ENCODE results near the gene IFNGR2. TPM values are rescaled to one million over a fixed set of nuclear protein-coding genes. Genes with fewer than 3 reads are reported as not detected.
"Not testable (repeated sequence)": the region's sequence is repeated elsewhere in the genome, so short reads cannot be mapped to it uniquely, and the experiment has no call there.

IFNGR2 gene
- total RNA-seq, 1 experiment from 2014 or later, result 67.4 TPM

- DNase-seq (ENCODE audit: extremely low read depth, low read depth), result no peak
These were observed 4.9 kb upstream of the IFNGR2 start for GRCh38 chr21:33398361-33398760.

GRCh38 chr21:33401630-33401992 lies 1.6 kb upstream of the IFNGR2 start:
- DNase-seq (ENCODE audit: extremely low read depth, low read depth), result no peak

GRCh38 chr21:33402001-33402979 lies 923 bp upstream of the IFNGR2 start:
- DNase-seq (ENCODE audit: extremely low read depth, low read depth), result no peak

GRCh38 chr21:33403786-33404585 lies 773 bp downstream of the IFNGR2 start:
- DNase-seq (ENCODE audit: extremely low read depth, low read depth), result peak; percentile 25

GRCh38 chr21:33406493-33406892 lies 3.3 kb downstream of the IFNGR2 start:
- DNase-seq (ENCODE audit: extremely low read depth, low read depth), result no peak

GRCh38 chr21:33411949-33412430 lies 8.8 kb downstream of the IFNGR2 start:
- DNase-seq (ENCODE audit: extremely low read depth, low read depth), result no peak

- DNase-seq (ENCODE audit: extremely low read depth, low read depth), result not testable (repeated sequence)
These were observed 9.2 kb downstream of the IFNGR2 start for GRCh38 chr21:33412439-33412831.

GRCh38 chr21:33412832-33413519 lies 9.8 kb downstream of the IFNGR2 start:
- no peak for DNase-seq (ENCODE audit: extremely low read depth, low read depth)

GRCh38 chr21:33414068-33414467 lies 10.9 kb downstream of the IFNGR2 start:
- DNase-seq (ENCODE audit: extremely low read depth, low read depth), result no peak

- DNase-seq (ENCODE audit: extremely low read depth, low read depth), result no peak
These were observed 11.7 kb downstream of the IFNGR2 start for GRCh38 chr21:33414926-33415325.

- no peak for DNase-seq (ENCODE audit: extremely low read depth, low read depth)
These were observed 15.5 kb downstream of the IFNGR2 start for GRCh38 chr21:33418691-33419090.

- DNase-seq (ENCODE audit: extremely low read depth, low read depth), result peak; percentile 76
These were observed 16.4 kb downstream of the IFNGR2 start for GRCh38 chr21:33419538-33420123.

- no peak for DNase-seq (ENCODE audit: extremely low read depth, low read depth)
These were observed 18.6 kb downstream of the IFNGR2 start for GRCh38 chr21:33421713-33422393.

- DNase-seq (ENCODE audit: extremely low read depth, low read depth), result no peak
These were observed 21.0 kb downstream of the IFNGR2 start for GRCh38 chr21:33424214-33424613.

- DNase-seq (ENCODE audit: extremely low read depth, low read depth), result no peak
These were observed 22.6 kb downstream of the IFNGR2 start for GRCh38 chr21:33425825-33426224.

- DNase-seq (ENCODE audit: extremely low read depth, low read depth), result no peak
These were observed 23.8 kb downstream of the IFNGR2 start for GRCh38 chr21:33427051-33427450.

GRCh38 chr21:33428669-33429068 lies 25.5 kb downstream of the IFNGR2 start:
- DNase-seq (ENCODE audit: extremely low read depth, low read depth), result peak; percentile 83

GRCh38 chr21:33430858-33431257 lies 27.6 kb downstream of the IFNGR2 start:
- no peak for DNase-seq (ENCODE audit: extremely low read depth, low read depth)

GRCh38 chr21:33432496-33432895 lies 29.3 kb downstream of the IFNGR2 start:
- no peak for DNase-seq (ENCODE audit: extremely low read depth, low read depth)

- no peak for DNase-seq (ENCODE audit: extremely low read depth, low read depth)
These were observed 29.8 kb downstream of the IFNGR2 start for GRCh38 chr21:33433001-33433400.
